ENCODE data around the gene PPP4R3A.
"Not testable (repeated sequence)": the region's sequence is repeated elsewhere in the genome, so short reads cannot be mapped to it uniquely, and the experiment has no call there.

Gene PPP4R3A

GRCh38 chr14:91501348-91501747 lies 8.8 kb downstream of the PPP4R3A start:
- Histone ChIP-seq H3K9me3 (ENCODE audit: control insufficient read depth, insufficient read depth, low read length) (no peaks in the 10 kb centered on the region), H3K4me1 (ENCODE audit: control insufficient read depth, insufficient read depth, low read length) (peaks cover 4% of the 10 kb centered on the region), H3K27me3 (ENCODE audit: control insufficient read depth, insufficient read depth, low read length) (no peaks in the 10 kb centered on the region), H3K4me3 (ENCODE audit: low read depth, low read length) (no peak overlapping the region), H3K9ac (ENCODE audit: low read depth, low read length) (no peak overlapping the region), H3K36me3 (ENCODE audit: control insufficient read depth, insufficient read depth, low read length) (peaks cover 11% of the 10 kb centered on the region)

DNA sequence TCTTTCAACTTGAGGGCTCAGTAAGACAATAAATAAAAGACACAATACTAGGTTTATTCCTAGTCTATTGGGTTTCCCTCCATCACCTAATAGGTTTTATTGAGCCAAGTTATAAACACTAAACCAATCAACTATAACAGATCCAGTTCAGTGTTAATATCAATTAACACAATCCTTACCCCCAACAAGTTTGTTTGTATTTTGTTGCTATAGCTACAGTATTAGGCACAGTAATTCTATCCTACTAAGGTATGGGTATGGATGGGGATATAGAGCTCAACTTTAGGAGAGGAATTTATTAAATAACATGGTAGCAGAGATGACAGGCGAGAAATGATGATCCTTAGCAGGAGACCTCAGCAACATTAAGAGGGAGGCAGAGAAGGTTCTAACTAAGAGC lies 13.3 kb downstream of the PPP4R3A start:
- H3K4me3 ChIP-seq (ENCODE audit: low read depth, low read length), result no peak overlapping the region
- peaks cover 9% of the 10 kb centered on the region for H3K4me1 ChIP-seq (ENCODE audit: control insufficient read depth, insufficient read depth, low read length)
- no peak overlapping the region for H3K9ac ChIP-seq (ENCODE audit: low read depth, low read length)
- H3K36me3 ChIP-seq (ENCODE audit: control insufficient read depth, insufficient read depth, low read length), result peaks cover 2% of the 10 kb centered on the region
- H3K9me3 ChIP-seq (ENCODE audit: control insufficient read depth, insufficient read depth, low read length), result no peaks in the 10 kb centered on the region
- H3K27me3 ChIP-seq (ENCODE audit: control insufficient read depth, insufficient read depth, low read length), result no peaks in the 10 kb centered on the region

DNA sequence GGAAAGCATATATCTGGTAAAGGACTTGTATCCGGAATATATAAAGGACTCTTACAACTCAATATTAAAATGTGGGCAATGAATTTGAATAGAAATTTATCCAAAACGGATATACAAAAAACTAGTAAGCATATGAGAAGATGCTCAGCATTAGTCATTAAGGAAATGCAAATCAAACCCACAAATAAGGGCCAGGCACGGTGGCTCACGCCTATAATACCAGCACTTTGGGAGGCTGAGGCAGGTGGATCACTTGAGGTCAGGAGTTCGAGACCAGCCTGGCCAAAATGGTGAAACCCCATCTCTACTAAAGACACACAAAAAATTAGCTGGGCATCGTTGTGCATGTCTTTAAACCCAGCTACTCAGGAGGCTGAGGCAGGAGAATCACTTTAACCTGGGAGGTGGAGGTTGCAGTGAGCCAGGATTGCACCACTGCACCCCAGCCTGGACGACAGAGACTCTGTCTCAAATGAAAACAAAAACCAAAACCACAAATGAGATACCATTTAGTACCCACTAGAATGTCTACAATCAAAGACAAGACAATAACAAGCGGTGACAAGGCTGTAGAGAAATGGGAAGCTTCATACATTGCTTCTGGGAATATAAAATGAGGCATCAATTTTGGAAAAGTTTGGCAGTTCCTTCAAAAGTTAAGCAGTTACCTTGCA lies 15.6 kb downstream of the PPP4R3A start:
- H3K9me3 ChIP-seq (ENCODE audit: control insufficient read depth, insufficient read depth, low read length); H3K36me3 ChIP-seq (ENCODE audit: control insufficient read depth, insufficient read depth, low read length); H3K27me3 ChIP-seq (ENCODE audit: control insufficient read depth, insufficient read depth, low read length); H3K4me3 ChIP-seq (ENCODE audit: low read depth, low read length); H3K9ac ChIP-seq (ENCODE audit: low read depth, low read length); H3K4me1 ChIP-seq (ENCODE audit: control insufficient read depth, insufficient read depth, low read length): not testable (repeated sequence)

DNA sequence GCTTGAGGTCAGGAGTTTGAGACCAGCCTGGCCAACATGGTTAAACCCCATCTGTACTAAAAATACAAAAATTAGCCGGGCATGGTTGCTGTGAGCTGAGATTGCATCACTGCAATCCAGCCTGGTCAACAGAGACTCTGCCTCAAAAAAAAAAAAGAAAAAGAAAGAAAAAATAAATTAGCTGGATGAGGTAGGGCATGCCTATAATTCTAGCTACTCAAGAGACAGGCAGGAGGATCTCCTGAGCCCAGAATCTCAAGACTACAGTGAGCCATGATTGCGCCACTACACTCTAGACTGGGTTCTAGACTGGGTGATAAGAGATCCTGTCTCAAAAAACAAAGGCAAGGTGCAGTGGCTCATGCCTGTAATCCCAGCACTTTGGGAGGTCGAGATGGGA lies 16.9 kb downstream of the PPP4R3A start:
- no peaks in the 10 kb centered on the region for H3K27me3 ChIP-seq (ENCODE audit: control insufficient read depth, insufficient read depth, low read length)
- H3K9ac ChIP-seq (ENCODE audit: low read depth, low read length), result no peak overlapping the region
- H3K4me1 ChIP-seq (ENCODE audit: control insufficient read depth, insufficient read depth, low read length), result peaks cover 7% of the 10 kb centered on the region
- no peaks in the 10 kb centered on the region for H3K9me3 ChIP-seq (ENCODE audit: control insufficient read depth, insufficient read depth, low read length)
- no peaks in the 10 kb centered on the region for H3K36me3 ChIP-seq (ENCODE audit: control insufficient read depth, insufficient read depth, low read length)
- H3K4me3 ChIP-seq (ENCODE audit: low read depth, low read length), result no peak overlapping the region

DNA sequence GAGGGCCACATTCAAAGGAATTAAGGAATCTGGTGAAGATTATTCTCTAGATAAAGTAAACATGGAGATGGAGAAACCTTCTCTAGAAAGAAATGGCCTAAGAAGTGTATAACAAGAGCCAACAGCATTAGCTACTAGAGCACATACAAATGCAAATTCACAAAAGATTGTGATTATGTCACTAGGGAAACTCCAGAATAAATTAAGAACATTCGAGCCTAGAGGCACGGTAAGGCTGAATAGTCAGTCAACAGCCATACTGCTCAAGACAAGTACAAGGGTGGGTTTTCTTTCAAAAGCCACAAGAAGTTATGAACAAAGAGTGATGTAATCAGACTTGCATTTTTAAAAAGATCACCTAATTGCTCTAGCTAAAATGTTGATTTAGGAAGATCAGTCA lies 25.4 kb downstream of the PPP4R3A start:
- Histone ChIP-seq H3K9ac (ENCODE audit: low read depth, low read length) (no peak overlapping the region), H3K9me3 (ENCODE audit: control insufficient read depth, insufficient read depth, low read length) (no peaks in the 10 kb centered on the region), H3K4me3 (ENCODE audit: low read depth, low read length) (no peak overlapping the region), H3K4me1 (ENCODE audit: control insufficient read depth, insufficient read depth, low read length) (peaks cover 6% of the 10 kb centered on the region), H3K36me3 (ENCODE audit: control insufficient read depth, insufficient read depth, low read length) (peaks cover 26% of the 10 kb centered on the region), H3K27me3 (ENCODE audit: control insufficient read depth, insufficient read depth, low read length) (no peaks in the 10 kb centered on the region)

DNA sequence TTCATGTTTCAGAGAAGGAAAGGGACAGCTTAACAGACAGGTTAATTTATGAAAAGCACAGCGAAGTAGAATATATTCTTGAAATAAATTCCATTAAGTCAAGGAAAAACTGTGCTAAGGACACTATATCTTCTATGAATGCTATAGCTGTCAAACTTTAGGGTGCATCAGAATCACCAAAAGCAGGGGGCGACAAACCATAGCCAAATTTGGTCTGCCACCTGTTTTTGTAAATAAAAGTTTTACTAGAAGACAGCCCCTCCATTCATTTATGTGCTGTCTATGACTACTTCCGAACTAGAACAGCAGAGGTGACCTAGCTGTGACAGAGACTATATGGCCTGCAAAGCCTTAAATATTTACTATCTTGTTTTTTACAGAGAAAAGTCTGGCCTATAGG lies 25.9 kb downstream of the PPP4R3A start:
- Histone ChIP-seq H3K36me3 (ENCODE audit: control insufficient read depth, insufficient read depth, low read length) (peaks cover 27% of the 10 kb centered on the region), H3K4me1 (ENCODE audit: control insufficient read depth, insufficient read depth, low read length) (peaks cover 6% of the 10 kb centered on the region), H3K9me3 (ENCODE audit: control insufficient read depth, insufficient read depth, low read length) (no peaks in the 10 kb centered on the region), H3K27me3 (ENCODE audit: control insufficient read depth, insufficient read depth, low read length) (no peaks in the 10 kb centered on the region), H3K9ac (ENCODE audit: low read depth, low read length) (no peak overlapping the region), H3K4me3 (ENCODE audit: low read depth, low read length) (no peak overlapping the region)

GRCh38 chr14:91482263-91483013 lies 27.7 kb downstream of the PPP4R3A start:
- Histone ChIP-seq H3K4me1 (ENCODE audit: control insufficient read depth, insufficient read depth, low read length) (peaks cover 6% of the 10 kb centered on the region), H3K27me3 (ENCODE audit: control insufficient read depth, insufficient read depth, low read length) (no peaks in the 10 kb centered on the region), H3K36me3 (ENCODE audit: control insufficient read depth, insufficient read depth, low read length) (peaks cover 29% of the 10 kb centered on the region), H3K9ac (ENCODE audit: low read depth, low read length) (no peak overlapping the region), H3K4me3 (ENCODE audit: low read depth, low read length) (no peak overlapping the region), H3K9me3 (ENCODE audit: control insufficient read depth, insufficient read depth, low read length) (no peaks in the 10 kb centered on the region)

DNA sequence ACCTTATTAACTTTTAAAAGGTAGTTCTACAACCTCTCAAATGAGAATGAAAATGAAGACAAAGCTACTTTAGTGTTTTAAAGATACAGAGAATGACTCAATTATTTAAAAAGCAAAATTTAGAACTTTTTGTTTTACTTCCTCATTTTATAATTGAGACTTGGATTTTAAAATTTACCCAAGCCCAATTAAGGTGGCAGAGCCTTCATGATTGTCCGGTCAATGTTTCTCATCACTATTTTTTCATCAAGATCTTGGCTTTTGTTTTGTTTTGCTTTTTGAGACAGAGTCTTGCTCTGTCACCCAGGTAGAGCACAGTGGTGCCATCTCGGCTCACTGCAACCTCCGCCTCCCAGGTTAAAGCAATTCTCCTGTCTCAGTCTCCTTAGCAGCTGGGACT lies 32.7 kb downstream of the PPP4R3A start:
- Histone ChIP-seq H3K4me3 (ENCODE audit: low read depth, low read length) (no peak overlapping the region), H3K36me3 (ENCODE audit: control insufficient read depth, insufficient read depth, low read length) (peaks cover 33% of the 10 kb centered on the region), H3K4me1 (ENCODE audit: control insufficient read depth, insufficient read depth, low read length) (no peaks in the 10 kb centered on the region), H3K9ac (ENCODE audit: low read depth, low read length) (no peak overlapping the region), H3K27me3 (ENCODE audit: control insufficient read depth, insufficient read depth, low read length) (no peaks in the 10 kb centered on the region), H3K9me3 (ENCODE audit: control insufficient read depth, insufficient read depth, low read length) (no peaks in the 10 kb centered on the region)

GRCh38 chr14:91473046-91473445 lies 37.1 kb downstream of the PPP4R3A start:
- Histone ChIP-seq H3K36me3 (ENCODE audit: control insufficient read depth, insufficient read depth, low read length) (peaks cover 20% of the 10 kb centered on the region), H3K4me3 (ENCODE audit: low read depth, low read length) (no peak overlapping the region), H3K9me3 (ENCODE audit: control insufficient read depth, insufficient read depth, low read length) (no peaks in the 10 kb centered on the region), H3K4me1 (ENCODE audit: control insufficient read depth, insufficient read depth, low read length) (no peaks in the 10 kb centered on the region), H3K9ac (ENCODE audit: low read depth, low read length) (no peak overlapping the region), H3K27me3 (ENCODE audit: control insufficient read depth, insufficient read depth, low read length) (no peaks in the 10 kb centered on the region)

- Histone ChIP-seq H3K9me3 (ENCODE audit: control insufficient read depth, insufficient read depth, low read length) (no peaks in the 10 kb centered on the region), H3K4me3 (ENCODE audit: low read depth, low read length) (no peak overlapping the region), H3K9ac (ENCODE audit: low read depth, low read length) (no peak overlapping the region), H3K27me3 (ENCODE audit: control insufficient read depth, insufficient read depth, low read length) (no peaks in the 10 kb centered on the region), H3K4me1 (ENCODE audit: control insufficient read depth, insufficient read depth, low read length) (no peaks in the 10 kb centered on the region), H3K36me3 (ENCODE audit: control insufficient read depth, insufficient read depth, low read length) (peaks cover 14% of the 10 kb centered on the region)
Measured at GRCh38 chr14:91470216-91470615, 39.9 kb downstream of the PPP4R3A start.

GRCh38 chr14:91466192-91466591 lies 43.9 kb downstream of the PPP4R3A start:
- Histone ChIP-seq H3K36me3 (ENCODE audit: control insufficient read depth, insufficient read depth, low read length) (peaks cover 16% of the 10 kb centered on the region), H3K4me3 (ENCODE audit: low read depth, low read length) (no peak overlapping the region), H3K27me3 (ENCODE audit: control insufficient read depth, insufficient read depth, low read length) (no peaks in the 10 kb centered on the region), H3K9ac (ENCODE audit: low read depth, low read length) (no peak overlapping the region), H3K9me3 (ENCODE audit: control insufficient read depth, insufficient read depth, low read length) (no peaks in the 10 kb centered on the region), H3K4me1 (ENCODE audit: control insufficient read depth, insufficient read depth, low read length) (no peaks in the 10 kb centered on the region)

DNA sequence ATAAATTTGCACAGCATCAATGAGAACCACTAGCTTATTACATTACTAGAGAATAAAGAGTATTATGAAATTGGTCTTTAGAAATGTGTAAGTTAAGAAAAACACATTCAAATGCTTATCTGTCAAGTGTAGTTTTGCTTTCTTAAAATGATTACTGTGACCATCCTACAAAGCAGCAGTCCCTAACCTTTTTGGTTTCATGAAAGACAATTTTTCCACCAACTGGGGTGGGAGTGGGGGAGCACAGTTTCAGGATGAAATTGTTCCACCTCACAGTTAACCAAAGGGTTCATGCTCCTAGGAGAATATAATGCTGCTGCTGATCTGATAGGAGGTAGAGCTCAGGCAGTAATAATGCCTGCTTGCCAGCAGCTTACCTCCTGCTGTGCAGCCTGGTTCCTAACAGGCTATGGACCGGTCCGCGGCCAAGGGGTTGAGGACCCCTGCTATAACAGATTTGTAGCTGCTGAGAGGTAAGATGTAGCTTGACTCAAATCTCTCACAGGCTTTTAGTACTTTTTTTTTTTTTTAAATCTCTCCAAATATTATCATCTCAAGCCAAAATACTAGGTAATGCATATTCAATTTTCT lies 45.4 kb downstream of the PPP4R3A start:
- Histone ChIP-seq H3K9me3 (ENCODE audit: control insufficient read depth, insufficient read depth, low read length) (no peaks in the 10 kb centered on the region), H3K4me3 (ENCODE audit: low read depth, low read length) (no peak overlapping the region), H3K27me3 (ENCODE audit: control insufficient read depth, insufficient read depth, low read length) (no peaks in the 10 kb centered on the region), H3K4me1 (ENCODE audit: control insufficient read depth, insufficient read depth, low read length) (no peaks in the 10 kb centered on the region), H3K36me3 (ENCODE audit: control insufficient read depth, insufficient read depth, low read length) (peaks cover 17% of the 10 kb centered on the region), H3K9ac (ENCODE audit: low read depth, low read length) (no peak overlapping the region)

Data from iPS-15b (cell line).